HG02840 (cell line): ENCODE results near the gene ASNSD1.

Experiments used
- ATAC-seq: cut with Tn5 transposase; IDR thresholded peaks from one replicate; pipeline ENCODE4 v1.9.1; 2021; ENCODE audit warnings: mild to moderate bottlenecking, moderate library complexity, moderate number of reproducible peaks; ENCODE audit not compliant: unreplicated experiment, low FRiP score

Gene ASNSD1

GRCh38 chr2:189661148-189661956 lies at the start of gene ASNSD1:
Gene ASNSD1 (plus strand): TSS chr2:189661459. CDS start chr2:189666133, 4,674 bp downstream.
- peak; percentile 96 for ATAC-seq

- ATAC-seq: no peak
These were observed 48.1 kb upstream of the ASNSD1 start for GRCh38 chr2:189613077-189613636.

DNA sequence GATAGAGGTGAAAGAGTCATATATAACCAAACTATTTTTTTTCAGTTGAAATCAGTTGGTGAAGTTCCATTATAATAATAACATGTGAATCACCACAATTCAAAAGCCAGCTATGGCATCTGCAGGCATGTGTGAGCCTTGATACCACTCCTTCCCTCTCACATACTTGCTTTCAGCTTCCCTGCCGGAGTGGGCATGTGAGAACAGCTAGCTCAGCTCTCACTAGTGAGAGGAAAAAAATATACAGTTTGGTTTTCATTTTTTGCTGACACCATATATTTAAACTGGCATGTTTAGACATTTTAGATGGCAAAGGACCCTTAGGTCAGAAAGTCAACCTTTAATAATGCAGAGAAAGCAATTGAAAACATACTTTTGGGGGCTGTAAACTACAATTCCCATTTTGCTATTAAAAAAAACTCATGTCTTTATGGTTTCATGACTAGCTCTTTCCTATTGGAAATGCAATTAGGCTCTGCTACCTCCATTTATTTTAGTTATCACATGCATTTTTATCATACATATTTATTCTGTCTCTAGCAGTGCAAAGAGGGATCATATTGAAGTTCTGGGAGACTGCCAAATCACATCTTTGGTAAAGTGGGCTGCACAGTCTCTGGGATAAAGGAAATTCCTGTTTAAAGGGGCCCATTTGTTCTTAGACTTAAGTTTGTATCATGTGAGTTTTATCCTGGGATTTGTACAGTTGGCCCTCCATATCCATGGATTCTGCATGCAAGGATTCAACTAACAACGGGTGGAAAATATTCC lies 47.4 kb upstream of the ASNSD1 start:
- no peak for ATAC-seq

DNA sequence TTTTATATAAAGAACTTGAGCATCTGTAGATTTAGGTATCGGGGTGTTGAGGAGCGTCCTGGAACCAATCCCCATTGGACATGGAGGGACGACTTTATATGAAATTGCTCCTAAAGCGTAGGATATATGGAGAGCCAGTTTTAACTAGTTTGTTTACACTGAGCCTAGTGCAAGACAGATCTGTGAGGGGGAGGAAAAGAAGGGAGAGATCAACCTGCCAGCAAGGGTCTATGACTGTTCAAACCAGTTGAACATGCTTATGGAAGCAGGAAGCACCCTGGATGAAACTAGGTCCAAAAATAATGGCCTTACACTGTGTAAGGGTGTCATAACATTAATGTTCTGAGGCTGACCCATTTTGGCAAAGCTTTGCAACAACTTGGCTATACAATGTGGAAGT lies 46.7 kb upstream of the ASNSD1 start:
- ATAC-seq: no peak

GRCh38 chr2:189618197-189618596 lies 43.1 kb upstream of the ASNSD1 start:
- no peak for ATAC-seq

GRCh38 chr2:189621781-189622180 lies 39.5 kb upstream of the ASNSD1 start:
- ATAC-seq: no peak

- ATAC-seq: no peak
These were observed 38.2 kb upstream of the ASNSD1 start for GRCh38 chr2:189623049-189623448.

DNA sequence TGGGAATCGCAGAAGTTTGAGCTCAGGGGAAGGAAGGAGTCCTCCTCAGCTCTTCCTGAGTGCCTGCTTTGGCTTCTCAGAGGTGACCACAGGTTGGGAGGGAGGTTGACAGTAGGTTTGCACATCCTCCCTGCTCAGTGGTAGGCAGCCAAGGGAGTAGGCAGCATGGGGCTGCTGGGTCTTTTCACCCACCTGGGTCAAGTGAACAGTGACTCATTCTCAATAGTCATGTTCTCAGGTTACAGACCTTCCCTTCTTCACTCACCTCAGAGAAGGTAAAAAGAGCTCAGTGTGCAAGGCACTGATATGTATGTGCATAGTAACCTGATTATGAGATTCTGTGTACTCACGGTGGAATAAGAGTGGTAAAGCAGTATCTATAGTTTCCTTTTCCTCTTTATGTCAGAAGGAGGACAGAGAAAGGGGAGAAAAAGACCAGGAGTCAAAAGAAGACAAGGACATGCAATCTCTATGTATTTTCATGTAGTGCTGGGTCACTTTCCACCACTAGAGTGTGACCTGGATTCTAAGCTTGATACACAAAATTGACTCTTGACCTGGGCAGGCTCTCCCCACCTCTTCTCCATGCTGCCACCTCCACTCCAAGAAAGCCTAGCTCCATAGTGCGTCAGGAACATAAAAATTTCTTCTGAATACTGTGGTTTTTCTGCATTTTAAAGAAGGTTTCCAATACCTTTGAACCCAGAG lies 36.5 kb upstream of the ASNSD1 start:
- no peak for ATAC-seq

DNA sequence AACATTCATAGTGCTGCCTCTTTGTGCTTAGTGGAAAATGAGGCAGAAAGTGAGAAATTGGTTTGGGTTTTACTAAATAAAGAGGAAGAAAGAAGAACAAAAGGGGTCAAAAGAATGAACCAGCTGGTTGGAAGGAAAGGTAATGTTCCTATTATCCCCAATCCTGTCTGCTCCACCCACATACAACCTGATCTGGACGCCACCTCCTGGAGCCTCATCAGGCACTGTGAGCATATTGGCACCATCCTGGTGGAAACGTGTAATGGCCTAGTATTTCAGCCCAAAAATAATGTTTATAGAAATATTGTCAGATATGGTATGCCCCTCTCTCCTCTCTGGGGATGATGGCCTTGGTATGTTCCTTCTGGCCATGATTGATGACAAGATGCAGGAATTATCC lies 35.6 kb upstream of the ASNSD1 start:
- no peak for ATAC-seq

DNA sequence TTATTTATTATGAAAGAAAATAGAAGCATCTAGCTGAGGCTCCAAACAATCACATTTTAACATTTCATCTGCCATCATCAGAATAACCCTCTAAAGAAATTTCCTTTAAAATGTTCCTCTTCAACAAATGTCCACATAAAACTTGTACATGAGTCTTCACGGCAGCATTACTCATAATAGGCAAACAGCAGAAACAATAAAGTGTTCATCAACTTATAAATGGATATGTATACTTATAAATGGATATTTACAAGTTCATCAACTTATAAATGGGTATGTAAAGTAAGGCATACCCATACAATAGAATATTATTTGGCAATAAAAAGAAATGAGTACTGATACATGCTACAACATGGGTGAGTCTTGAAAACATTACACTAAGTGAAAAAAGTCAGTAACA lies 33.5 kb upstream of the ASNSD1 start:
- no peak for ATAC-seq

GRCh38 chr2:189628817-189629530 lies 32.3 kb upstream of the ASNSD1 start:
- ATAC-seq: no peak

DNA sequence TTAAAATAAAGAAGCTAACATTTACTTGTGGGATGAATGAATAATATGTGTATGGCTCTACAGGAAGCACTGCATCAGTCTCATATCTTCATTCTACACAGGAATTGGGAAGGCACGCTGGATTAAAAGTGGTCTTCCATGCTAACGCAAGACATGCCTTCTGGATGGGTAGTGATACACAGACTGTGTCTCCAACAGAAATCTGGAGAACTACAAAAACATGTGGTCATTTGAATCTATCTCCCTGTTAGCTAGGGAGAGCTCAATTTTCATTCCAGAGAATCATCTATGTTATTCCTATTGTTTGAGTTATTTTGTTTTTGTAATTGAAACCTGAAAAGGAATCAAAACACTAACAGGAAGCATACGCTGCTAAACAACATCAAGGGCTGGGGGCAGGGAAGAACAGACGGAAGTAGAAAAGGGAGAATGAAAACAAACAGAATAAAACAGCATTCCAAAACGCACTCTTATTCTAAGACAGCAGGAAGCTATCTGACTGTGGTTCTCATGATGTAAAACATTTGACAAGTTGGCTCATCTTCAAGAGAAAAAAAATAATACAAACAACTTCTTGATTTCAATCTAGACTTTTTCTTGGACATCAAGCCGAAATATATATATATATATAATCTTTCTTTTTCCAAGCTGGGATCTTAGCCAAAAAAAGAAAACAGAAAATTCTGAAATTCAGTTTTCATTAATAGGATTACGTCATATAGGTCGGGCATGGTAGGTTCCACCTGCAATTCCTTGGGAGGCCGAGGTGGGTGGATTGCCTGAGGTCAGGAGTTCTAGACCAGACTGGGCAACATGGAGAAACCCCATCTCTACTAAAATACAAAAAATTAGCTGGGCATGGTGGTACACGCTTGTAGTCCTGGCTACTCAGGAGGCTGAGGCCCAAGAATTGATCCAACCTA lies 31.5 kb upstream of the ASNSD1 start:
- ATAC-seq: no peak

- no peak for ATAC-seq
These were observed 29.4 kb upstream of the ASNSD1 start for GRCh38 chr2:189631849-189632248.

GRCh38 chr2:189633392-189633811 lies 27.9 kb upstream of the ASNSD1 start:
- ATAC-seq: no peak

- no peak for ATAC-seq
These were observed 25.9 kb upstream of the ASNSD1 start for GRCh38 chr2:189635353-189635752.

GRCh38 chr2:189638301-189639006 lies 22.8 kb upstream of the ASNSD1 start:
- ATAC-seq: no peak

GRCh38 chr2:189639007-189639609 lies 22.2 kb upstream of the ASNSD1 start:
- ATAC-seq: no peak

DNA sequence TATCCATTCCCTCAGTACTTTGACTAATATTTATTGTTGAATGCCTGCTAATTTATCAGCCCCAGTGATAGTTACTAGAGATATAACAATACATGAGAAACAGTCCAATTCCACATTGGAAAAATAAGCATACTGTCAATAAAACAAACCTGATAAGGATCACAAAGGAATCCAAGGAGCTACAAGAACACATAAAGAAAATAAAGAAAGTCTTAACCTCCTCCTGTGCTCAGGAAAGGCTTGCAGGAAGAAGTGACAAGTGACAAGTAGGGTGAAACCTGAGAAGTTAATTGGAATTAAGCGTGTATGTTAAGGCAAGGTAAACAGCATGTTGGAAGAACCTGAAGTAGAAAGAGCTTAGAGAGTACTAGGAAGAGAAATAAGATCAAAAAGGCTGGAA lies 20.3 kb upstream of the ASNSD1 start:
- no peak for ATAC-seq
